Stomach smooth muscle (tissue), 2 donors: Measurements from ENCODE around the gene LYRM2.
"Not testable (repeated sequence)": the region's sequence is repeated elsewhere in the genome, so short reads cannot be mapped to it uniquely, and the experiment has no call there.

Experiments
- H3K27ac ChIP-seq: one replicate; pipeline ENCODE4 v1.7.0; 2013; ENCODE audit warnings: mild to moderate bottlenecking, low read length, inconsistent platforms
- H3K27me3 ChIP-seq, 2 donors: one replicate each; pipeline ENCODE4 v1.7.0; 2013; ENCODE audit warnings: low read length in 2 of 2; ENCODE audit not compliant: insufficient read depth in 2 of 2, control insufficient read depth in 1 of 2
- H3K36me3 ChIP-seq, 2 donors: one replicate each; pipeline ENCODE4 v1.7.0; 2013; ENCODE audit warnings: low read length in 2 of 2; ENCODE audit not compliant: control insufficient read depth in 2 of 2, insufficient read depth in 2 of 2
- H3K4me1 ChIP-seq: one replicate; pipeline ENCODE4 v1.7.0; 2013; ENCODE audit warnings: low read length; ENCODE audit not compliant: control insufficient read depth, insufficient read depth
- H3K4me3 ChIP-seq, 2 donors: one replicate each; pipeline ENCODE4 v1.7.0; 2013; ENCODE audit warnings: low read length in 2 of 2
- H3K9ac ChIP-seq, 2 donors: one replicate each; pipeline ENCODE4 v1.7.0; 2013; ENCODE audit warnings: low read length in 2 of 2, mild to moderate bottlenecking in 1 of 2
- H3K9me3 ChIP-seq, 2 donors: one replicate each; pipeline ENCODE4 v1.7.0; 2013; ENCODE audit warnings: low read length in 2 of 2; ENCODE audit not compliant: control insufficient read depth in 2 of 2
- donor health status: healthy.
- donor health status: Pancreatic carcinoma.

Gene LYRM2

GRCh38 chr6:89644864-89645263 is 6.3 kb upstream of the LYRM2 start:
- peaks cover 15 to 17% of the 10 kb centered on the region in 2 donors for H3K36me3 ChIP-seq
- no peaks in the 10 kb centered on the region for H3K27me3 ChIP-seq
- H3K27ac ChIP-seq: no peak overlapping the region
- H3K4me3 ChIP-seq: no peak overlapping the region
- no peak overlapping the region for H3K9ac ChIP-seq
- peaks cover 4% of the 10 kb centered on the region for H3K4me1 ChIP-seq
- H3K9me3 ChIP-seq: no peaks in the 10 kb centered on the region

GRCh38 chr6:89643406-89643805 is 4.9 kb upstream of the LYRM2 start:
- H3K27me3 ChIP-seq: no peaks in the 10 kb centered on the region
- H3K4me1 ChIP-seq: peaks cover 9% of the 10 kb centered on the region
- peaks cover 15 to 17% of the 10 kb centered on the region in 2 donors for H3K36me3 ChIP-seq
- no peak overlapping the region for H3K4me3 ChIP-seq
- H3K9me3 ChIP-seq: no peaks in the 10 kb centered on the region
- no peak overlapping the region for H3K27ac ChIP-seq
- no peak overlapping the region for H3K9ac ChIP-seq

- Histone ChIP-seq H3K27ac (no peak overlapping the region), H3K36me3 (peaks cover 15 to 17% of the 10 kb centered on the region in 2 donors), H3K27me3 (no peaks in the 10 kb centered on the region), H3K4me1 (peaks cover 11% of the 10 kb centered on the region), H3K4me3 (no peak overlapping the region), H3K9me3 (no peaks in the 10 kb centered on the region), H3K9ac (no peak overlapping the region)
Observed at GRCh38 chr6:89642956-89643355, 4.4 kb upstream of the LYRM2 start.

GRCh38 chr6:89641581-89641980 is 3.0 kb upstream of the LYRM2 start:
- H3K4me1 ChIP-seq: peaks cover 16% of the 10 kb centered on the region
- not testable (repeated sequence) for H3K9ac ChIP-seq, H3K27me3 ChIP-seq, H3K36me3 ChIP-seq, H3K4me3 ChIP-seq, H3K9me3 ChIP-seq, H3K27ac ChIP-seq

DNA sequence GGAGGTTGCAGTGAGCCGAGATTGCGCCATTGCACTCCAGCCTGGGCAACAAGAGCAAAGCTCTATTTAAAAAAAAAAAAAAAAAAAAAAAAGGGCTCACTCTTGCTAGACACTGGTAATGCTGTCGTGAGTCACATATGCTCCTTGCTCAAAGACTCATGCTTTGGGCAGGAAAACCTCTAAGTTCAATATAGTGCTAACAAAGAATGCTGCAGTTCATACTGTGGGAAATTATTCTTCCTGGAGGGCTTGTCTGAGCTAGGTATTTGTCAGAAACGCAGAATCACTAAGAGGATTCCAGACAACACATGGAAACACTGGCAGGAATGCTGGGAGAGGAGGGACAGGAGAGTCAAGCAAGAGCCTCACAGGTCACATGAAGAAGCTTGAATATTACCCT is 2.3 kb upstream of the LYRM2 start:
- H3K36me3 ChIP-seq: peaks cover 10 to 12% of the 10 kb centered on the region in 2 donors
- H3K27me3 ChIP-seq: no peaks in the 10 kb centered on the region
- H3K27ac ChIP-seq: no peak overlapping the region
- H3K4me3 ChIP-seq: no peak overlapping the region
- H3K4me1 ChIP-seq: peaks cover 16% of the 10 kb centered on the region
- H3K9me3 ChIP-seq: no peaks in the 10 kb centered on the region
- H3K9ac ChIP-seq: no peak overlapping the region

GRCh38 chr6:89637960-89638319 is 607 bp downstream of the LYRM2 start:
- no peaks in the 10 kb centered on the region for H3K9me3 ChIP-seq
- peaks cover 12% of the 10 kb centered on the region for H3K4me1 ChIP-seq
- H3K9ac ChIP-seq: peak overlapping the region; percentile 74 to 89
- no peaks in the 10 kb centered on the region for H3K27me3 ChIP-seq
- peak overlapping the region; percentile 77 to 97 for H3K4me3 ChIP-seq
- H3K36me3 ChIP-seq: peaks cover 3 to 8% of the 10 kb centered on the region in 2 donors
- H3K27ac ChIP-seq: peak overlapping the region; percentile 86

- not testable (repeated sequence) for H3K27me3 ChIP-seq, H3K27ac ChIP-seq, H3K9me3 ChIP-seq, H3K9ac ChIP-seq, H3K36me3 ChIP-seq, H3K4me3 ChIP-seq
- peaks cover 12% of the 10 kb centered on the region for H3K4me1 ChIP-seq
Observed at GRCh38 chr6:89636412-89636811, 2.1 kb downstream of the LYRM2 start.

DNA sequence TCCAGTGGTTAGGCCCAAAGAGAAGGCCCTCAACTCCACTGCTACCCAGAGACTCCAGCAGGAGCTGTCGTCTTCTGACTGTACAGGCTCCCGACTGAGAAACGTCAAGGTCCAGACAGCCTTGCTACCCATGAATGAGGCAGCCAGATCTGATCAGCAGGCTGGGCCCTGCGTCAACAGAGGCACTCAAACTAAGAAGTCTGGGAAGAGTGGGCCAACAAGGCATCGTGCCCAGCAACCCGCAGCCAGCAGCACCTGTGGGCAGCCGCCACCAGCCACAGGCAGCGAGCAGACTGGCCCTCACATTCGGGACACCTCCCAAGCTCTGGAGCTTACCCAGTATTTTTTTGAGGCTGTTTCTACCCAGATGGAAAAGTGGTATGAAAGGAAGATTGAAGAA is 8.1 kb downstream of the LYRM2 start:
- no peak overlapping the region for H3K4me3 ChIP-seq
- H3K9me3 ChIP-seq: no peaks in the 10 kb centered on the region
- no peaks in the 10 kb centered on the region for H3K4me1 ChIP-seq
- H3K27ac ChIP-seq: no peak overlapping the region
- no peaks in the 10 kb centered on the region for H3K27me3 ChIP-seq
- no peak overlapping the region for H3K9ac ChIP-seq
- H3K36me3 ChIP-seq: peaks cover 10 to 22% of the 10 kb centered on the region in 2 donors

GRCh38 chr6:89623749-89624148 is 14.8 kb downstream of the LYRM2 start:
- Histone ChIP-seq H3K27ac (no peak overlapping the region), H3K36me3 (peaks cover 10 to 15% of the 10 kb centered on the region in 2 donors), H3K9me3 (no peaks in the 10 kb centered on the region), H3K27me3 (no peaks in the 10 kb centered on the region), H3K9ac (no peak overlapping the region), H3K4me3 (no peak overlapping the region), H3K4me1 (no peaks in the 10 kb centered on the region)

DNA sequence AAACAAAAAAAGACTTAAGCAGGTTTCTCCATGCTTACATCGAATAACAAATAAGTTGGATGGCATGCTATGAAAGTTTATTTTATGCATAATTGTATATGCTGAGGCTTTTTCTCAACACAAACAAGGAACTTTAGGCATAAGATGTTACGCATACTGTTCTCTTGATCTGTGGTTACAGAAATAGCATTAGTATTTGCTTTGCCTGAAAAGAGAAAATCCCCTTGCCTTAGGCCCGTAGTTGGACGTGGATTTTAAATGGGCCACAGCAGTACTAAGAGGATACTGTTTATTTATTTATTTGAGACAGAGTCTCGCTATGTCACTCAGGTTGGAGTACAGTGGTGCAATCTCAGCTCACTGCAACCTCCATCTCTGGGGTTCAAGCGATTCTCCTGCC is 19.0 kb downstream of the LYRM2 start:
- Histone ChIP-seq H3K36me3 (peaks cover 7 to 10% of the 10 kb centered on the region in 2 donors), H3K9ac (no peak overlapping the region), H3K9me3 (no peaks in the 10 kb centered on the region), H3K27ac (no peak overlapping the region), H3K27me3 (no peaks in the 10 kb centered on the region), H3K4me1 (no peaks in the 10 kb centered on the region), H3K4me3 (no peak overlapping the region)

DNA sequence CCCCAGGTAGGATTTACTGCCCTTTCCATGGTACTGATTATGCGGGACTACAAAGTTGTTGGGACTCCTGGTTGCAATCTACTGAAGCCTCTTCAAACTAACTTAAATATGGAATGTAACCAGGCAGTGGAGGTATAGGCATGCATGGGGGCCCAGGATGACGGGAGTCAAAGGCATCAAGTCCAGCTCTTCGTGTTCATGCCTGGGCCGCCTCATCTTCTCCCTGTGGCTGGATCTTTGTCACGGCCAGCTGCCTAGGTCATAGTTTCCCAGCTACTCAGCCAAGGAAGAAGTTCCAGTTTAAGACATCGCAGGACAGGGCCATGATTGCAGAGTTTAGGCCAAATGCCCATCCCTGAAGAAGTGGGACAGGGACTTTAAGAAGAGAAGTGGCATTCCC is 20.5 kb downstream of the LYRM2 start:
- no peaks in the 10 kb centered on the region for H3K9me3 ChIP-seq
- no peak overlapping the region for H3K4me3 ChIP-seq
- H3K27me3 ChIP-seq: no peaks in the 10 kb centered on the region
- peaks cover 2 to 3% of the 10 kb centered on the region in 2 donors for H3K36me3 ChIP-seq
- no peak overlapping the region for H3K9ac ChIP-seq
- H3K4me1 ChIP-seq: no peaks in the 10 kb centered on the region
- no peak overlapping the region for H3K27ac ChIP-seq
